ENCODE data around the gene CCDC78.

Gene CCDC78

DNA sequence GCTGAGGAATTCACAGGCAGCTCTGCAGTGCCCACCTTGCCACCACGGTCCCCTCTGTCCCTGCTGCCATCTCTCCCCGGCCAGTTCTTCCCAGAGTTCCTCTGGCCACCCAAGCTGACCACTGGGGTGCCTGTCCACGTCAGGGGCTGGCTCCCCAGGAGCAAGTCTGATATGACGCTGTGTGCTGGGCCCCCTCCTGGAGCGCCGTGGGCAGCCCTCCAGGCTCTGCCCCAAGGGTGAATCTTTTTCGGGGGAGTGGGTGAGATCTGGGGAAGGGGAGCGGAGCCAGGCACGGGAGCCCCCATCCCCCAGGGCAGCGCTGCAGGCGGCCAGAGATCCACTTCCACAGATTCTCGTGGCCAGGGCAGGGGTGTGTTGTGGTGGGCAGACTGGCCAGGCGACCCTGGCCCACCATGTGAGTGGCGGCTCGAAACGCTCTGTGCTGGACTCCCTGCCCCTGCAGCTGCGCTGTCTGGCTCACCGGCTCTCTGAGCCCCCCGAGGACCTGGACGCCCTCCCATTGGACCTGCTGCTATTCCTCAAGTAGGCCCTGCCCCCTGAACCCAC is 38.0 kb upstream of the CCDC78 start:
- no peak overlapping the region for H3K27ac ChIP-seq
- no peaks in the 10 kb centered on the region for H3K36me3 ChIP-seq (ENCODE audit: control insufficient read depth, insufficient read depth, low read length)
- TF ChIP-seq, protein P1, sequence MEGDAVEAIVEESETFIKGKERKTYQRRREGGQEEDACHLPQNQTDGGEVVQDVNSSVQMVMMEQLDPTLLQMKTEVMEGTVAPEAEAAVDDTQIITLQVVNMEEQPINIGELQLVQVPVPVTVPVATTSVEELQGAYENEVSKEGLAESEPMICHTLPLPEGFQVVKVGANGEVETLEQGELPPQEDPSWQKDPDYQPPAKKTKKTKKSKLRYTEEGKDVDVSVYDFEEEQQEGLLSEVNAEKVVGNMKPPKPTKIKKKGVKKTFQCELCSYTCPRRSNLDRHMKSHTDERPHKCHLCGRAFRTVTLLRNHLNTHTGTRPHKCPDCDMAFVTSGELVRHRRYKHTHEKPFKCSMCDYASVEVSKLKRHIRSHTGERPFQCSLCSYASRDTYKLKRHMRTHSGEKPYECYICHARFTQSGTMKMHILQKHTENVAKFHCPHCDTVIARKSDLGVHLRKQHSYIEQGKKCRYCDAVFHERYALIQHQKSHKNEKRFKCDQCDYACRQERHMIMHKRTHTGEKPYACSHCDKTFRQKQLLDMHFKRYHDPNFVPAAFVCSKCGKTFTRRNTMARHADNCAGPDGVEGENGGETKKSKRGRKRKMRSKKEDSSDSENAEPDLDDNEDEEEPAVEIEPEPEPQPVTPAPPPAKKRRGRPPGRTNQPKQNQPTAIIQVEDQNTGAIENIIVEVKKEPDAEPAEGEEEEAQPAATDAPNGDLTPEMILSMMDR (IDR thresholded peaks at IDR 0.05) = no peak
- no peak overlapping the region for H3K4me3 ChIP-seq (ENCODE audit: low read depth, low read length)
- H3K79me2 ChIP-seq = no peaks in the 10 kb centered on the region
- no peaks in the 10 kb centered on the region for H3K4me1 ChIP-seq
- H3K9me3 ChIP-seq (ENCODE audit: control insufficient read depth, low read length) = no peaks in the 10 kb centered on the region
- no peak overlapping the region for H2AFZ ChIP-seq
- H3K9ac ChIP-seq = no peak overlapping the region
- H3K27me3 ChIP-seq (ENCODE audit: control insufficient read depth, insufficient read depth, low read length) = no peaks in the 10 kb centered on the region
- no peak overlapping the region for H3K4me2 ChIP-seq (ENCODE audit: low read length)

DNA sequence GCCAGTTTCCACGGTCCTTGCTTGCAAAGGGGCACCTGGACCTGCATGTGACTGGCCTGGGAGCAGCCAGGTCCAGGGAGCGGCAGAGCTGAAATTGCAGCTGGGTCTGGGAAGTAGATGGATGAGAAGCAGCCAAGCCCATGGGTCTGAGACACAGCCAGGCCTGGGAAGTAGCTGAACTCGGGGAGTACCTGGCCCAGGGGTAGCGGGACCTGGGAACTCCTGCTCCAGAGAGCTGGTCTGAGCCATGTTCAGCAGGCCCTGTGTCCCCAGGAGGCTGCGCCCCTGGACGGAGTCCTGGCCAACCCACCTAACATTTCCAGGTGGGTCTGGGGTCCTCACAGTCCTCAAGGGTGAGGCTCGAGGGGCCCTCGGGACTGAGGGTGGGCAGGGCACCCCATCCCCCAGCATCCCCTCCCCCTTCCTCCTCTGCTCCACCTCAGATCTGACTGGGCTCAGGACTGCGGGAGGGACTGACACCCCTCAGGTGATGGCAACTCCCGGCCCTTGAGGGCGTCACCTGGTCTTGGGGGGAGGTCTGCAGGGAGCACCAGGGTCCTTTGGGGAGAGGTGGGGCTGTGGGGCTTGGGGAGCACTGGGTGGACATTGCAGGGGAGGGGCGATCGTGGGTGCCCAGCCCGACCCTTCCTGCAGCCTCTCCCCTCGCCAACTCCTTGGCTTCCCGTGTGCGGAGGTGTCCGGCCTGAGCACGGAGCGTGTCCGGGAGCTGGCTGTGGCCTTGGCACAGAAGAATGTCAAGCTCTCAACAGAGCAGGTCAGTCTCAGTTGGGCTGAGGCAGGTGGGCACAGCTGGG is 37.3 kb upstream of the CCDC78 start:
- no peak overlapping the region for H2AFZ ChIP-seq
- H3K36me3 ChIP-seq (ENCODE audit: control insufficient read depth, insufficient read depth, low read length) = no peaks in the 10 kb centered on the region
- TF ChIP-seq, protein P1 (IDR thresholded peaks at IDR 0.05) = no peak
- no peaks in the 10 kb centered on the region for H3K4me1 ChIP-seq
- H3K4me3 ChIP-seq (ENCODE audit: low read depth, low read length) = no peak overlapping the region
- no peaks in the 10 kb centered on the region for H3K9me3 ChIP-seq (ENCODE audit: control insufficient read depth, low read length)
- H3K9ac ChIP-seq = no peak overlapping the region
- no peak overlapping the region for H3K27ac ChIP-seq
- no peaks in the 10 kb centered on the region for H3K27me3 ChIP-seq (ENCODE audit: control insufficient read depth, insufficient read depth, low read length)
- no peaks in the 10 kb centered on the region for H3K79me2 ChIP-seq
- no peak overlapping the region for H3K4me2 ChIP-seq (ENCODE audit: low read length)

DNA sequence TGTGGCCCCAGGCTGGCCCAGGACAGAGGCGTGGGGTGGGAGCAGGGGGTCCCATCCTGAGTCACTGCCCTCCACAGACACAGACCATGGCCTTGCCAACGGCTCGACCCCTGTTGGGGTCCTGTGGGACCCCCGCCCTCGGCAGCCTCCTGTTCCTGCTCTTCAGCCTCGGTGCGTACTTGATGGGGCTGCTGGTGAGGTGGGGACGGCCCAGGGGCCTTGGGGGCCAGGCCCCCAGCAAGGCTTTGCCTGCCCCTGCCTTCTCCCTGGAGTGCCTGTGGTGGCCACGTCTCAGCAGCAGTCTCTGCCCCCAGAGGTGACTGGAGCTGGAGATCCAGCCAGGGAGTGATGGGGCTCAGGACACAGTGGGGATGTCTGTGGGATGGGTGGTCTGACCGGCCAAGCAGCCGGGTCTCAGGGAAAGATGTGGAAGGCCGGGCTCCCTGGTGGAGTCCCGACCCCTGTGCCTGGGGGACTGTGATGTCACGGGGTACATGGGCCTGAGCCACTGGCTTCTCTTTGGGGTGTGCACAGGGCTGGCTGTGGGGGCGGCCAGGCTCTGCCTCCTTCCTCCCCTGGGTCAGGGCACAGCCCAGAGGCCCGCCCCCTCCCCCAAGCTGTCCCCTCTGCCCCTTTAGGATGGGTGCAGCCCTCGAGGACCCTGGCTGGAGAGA is 36.5 kb upstream of the CCDC78 start:
- Histone ChIP-seq H3K4me1 (no peaks in the 10 kb centered on the region), H3K79me2 (no peaks in the 10 kb centered on the region), H3K27me3 (ENCODE audit: control insufficient read depth, insufficient read depth, low read length) (no peaks in the 10 kb centered on the region), H3K9me3 (ENCODE audit: control insufficient read depth, low read length) (no peaks in the 10 kb centered on the region), H3K4me3 (ENCODE audit: low read depth, low read length) (no peak overlapping the region), H3K27ac (no peak overlapping the region), H3K4me2 (ENCODE audit: low read length) (no peak overlapping the region), H3K36me3 (ENCODE audit: control insufficient read depth, insufficient read depth, low read length) (no peaks in the 10 kb centered on the region), H3K9ac (no peak overlapping the region), H2AFZ (no peak overlapping the region)
- TF ChIP-seq, protein P1 (IDR thresholded peaks at IDR 0.05) = no peak

DNA sequence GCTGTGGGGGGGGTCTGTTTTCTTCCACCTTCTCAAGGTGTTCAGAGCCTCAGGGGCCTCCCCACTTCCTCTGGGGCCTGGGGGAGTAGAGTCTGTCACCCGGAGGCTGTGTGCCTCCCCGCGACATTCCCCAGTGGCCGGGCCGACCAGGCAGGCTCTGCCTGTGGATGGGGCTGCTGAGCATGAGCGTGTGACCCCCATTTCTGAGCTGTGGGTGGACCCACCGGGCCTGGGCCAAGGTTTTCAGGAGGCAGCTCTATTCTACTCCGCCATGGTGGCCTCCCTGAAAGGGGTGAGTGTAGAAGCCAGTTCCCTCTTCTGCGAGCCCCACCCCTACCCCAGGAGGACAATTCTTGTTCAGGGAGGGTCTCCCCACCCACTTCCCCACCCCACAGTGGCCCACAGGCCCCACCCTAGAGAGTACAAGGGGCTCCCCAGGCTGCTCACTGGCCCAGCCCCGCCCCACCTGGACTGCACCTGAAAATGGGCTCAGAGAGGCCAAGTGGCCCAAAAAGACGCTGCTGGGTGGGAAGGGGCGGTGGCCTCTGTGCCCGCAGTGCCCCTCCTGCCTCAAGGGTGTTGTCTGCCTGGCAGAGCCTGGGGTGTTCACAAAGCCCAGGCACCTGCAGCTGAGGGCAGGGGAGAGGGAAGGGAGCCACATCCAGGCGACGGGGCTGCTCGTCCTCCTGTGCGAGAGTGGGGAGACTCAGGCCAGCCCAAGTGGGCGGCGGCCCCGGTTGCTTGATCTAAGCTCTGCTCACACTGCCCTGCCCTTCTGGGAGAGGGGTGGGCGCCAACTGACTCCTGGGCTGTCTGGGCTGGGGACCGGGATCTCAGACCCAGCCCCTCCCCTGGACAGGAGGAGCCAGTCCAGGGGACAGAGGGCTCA is 35.6 kb upstream of the CCDC78 start:
- Histone ChIP-seq H3K27me3 (ENCODE audit: control insufficient read depth, insufficient read depth, low read length) (no peaks in the 10 kb centered on the region), H3K4me3 (ENCODE audit: low read depth, low read length) (no peak overlapping the region), H3K36me3 (ENCODE audit: control insufficient read depth, insufficient read depth, low read length) (no peaks in the 10 kb centered on the region), H3K79me2 (no peaks in the 10 kb centered on the region), H3K9ac (no peak overlapping the region), H3K27ac (no peak overlapping the region), H3K9me3 (ENCODE audit: control insufficient read depth, low read length) (no peaks in the 10 kb centered on the region), H2AFZ (no peak overlapping the region), H3K4me1 (no peaks in the 10 kb centered on the region), H3K4me2 (ENCODE audit: low read length) (no peak overlapping the region)
- TF ChIP-seq, protein P1 (IDR thresholded peaks at IDR 0.05) = no peak

Data from parathyroid adenoma (tissue), 2 donors.